ENCODE results near the gene MUC22.

MUC22 gene

GRCh38 chr6:31076611-31077010 lies 66.3 kb downstream of the MUC22 start:
- no peak for DNase-seq (ENCODE audit: low spot score)
- no peak for TF ChIP-seq CTCF (IDR thresholded peaks at IDR 0.05; ENCODE audit: extremely low read depth, missing control alignments)

- DNase-seq (ENCODE audit: low spot score): peak; percentile 64
Observed at GRCh38 chr6:31079656-31080261, 69.5 kb downstream of the MUC22 start.

DNA sequence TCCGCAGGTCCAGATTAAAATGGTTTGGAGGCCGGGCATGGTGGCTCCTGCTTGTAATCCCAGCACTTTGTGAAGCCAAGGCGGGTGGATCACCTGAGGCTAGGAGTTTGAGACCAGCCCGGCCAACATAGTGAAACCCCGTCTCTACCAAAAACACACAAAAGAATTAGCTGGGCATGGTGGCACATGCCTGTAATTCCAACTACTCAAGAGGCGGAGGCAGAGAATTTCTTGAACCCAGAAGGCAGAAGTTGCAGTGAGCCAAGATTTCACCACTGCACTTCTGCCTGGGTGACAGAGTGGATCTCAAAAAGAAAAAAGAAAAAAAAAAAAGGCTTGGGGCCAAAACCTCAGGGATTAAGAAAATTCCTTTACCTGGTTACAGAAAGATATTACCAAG lies 71.6 kb downstream of the MUC22 start:
- no peak for DNase-seq (ENCODE audit: low spot score)
- TF ChIP-seq CTCF (IDR thresholded peaks at IDR 0.05; ENCODE audit: extremely low read depth, missing control alignments): no peak

More at GRCh38 chr6:31079656-31080261, 69.5 kb downstream of the MUC22 start:
- peak; percentile 63 for TF ChIP-seq CTCF (IDR thresholded peaks at IDR 0.05; ENCODE audit: extremely low read depth, missing control alignments)

DNA sequence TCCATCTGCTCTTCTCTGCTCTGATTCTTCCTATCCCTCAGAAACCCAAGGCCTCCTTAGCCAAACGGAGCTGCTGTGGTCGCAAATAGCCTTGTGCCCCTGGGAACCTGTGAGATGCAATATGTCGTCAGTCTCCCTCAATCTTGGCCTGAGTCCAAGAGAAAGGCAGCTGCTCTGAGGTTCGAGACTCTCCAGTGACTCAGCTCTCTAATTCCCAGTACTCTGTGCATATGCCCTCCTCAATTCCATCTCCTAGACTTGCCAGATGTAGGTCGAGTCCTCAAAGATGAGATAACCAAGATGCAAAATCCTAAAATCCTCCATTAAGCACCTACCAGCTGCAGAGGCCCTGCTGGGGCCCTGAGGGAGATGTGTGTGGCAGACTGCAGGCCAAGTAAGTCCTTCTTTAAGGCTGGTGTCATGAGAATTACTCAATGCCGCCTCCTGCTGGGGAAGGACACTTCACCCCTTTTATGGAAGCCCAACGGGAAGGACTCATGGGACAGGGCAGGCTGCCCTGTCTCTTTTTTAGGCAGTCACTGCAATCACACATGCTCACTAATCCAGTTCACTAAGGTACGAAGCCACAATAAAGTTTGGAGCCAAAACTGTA lies 73.6 kb downstream of the MUC22 start:
- peak; percentile 39 for DNase-seq (ENCODE audit: low spot score)
- TF ChIP-seq CTCF (IDR thresholded peaks at IDR 0.05; ENCODE audit: extremely low read depth, missing control alignments): peak; percentile 53

All from GM20000 (cell line).